DMS 273 (cell line): ENCODE results near the gene ZNF618.

ENCODE experiments used
- DNase-seq: peaks from one replicate; lab custom pipeline; 2025; ENCODE audit not compliant: unreplicated experiment; lab: John Stamatoyannopoulos, UW

The ZNF618 gene, protein sequence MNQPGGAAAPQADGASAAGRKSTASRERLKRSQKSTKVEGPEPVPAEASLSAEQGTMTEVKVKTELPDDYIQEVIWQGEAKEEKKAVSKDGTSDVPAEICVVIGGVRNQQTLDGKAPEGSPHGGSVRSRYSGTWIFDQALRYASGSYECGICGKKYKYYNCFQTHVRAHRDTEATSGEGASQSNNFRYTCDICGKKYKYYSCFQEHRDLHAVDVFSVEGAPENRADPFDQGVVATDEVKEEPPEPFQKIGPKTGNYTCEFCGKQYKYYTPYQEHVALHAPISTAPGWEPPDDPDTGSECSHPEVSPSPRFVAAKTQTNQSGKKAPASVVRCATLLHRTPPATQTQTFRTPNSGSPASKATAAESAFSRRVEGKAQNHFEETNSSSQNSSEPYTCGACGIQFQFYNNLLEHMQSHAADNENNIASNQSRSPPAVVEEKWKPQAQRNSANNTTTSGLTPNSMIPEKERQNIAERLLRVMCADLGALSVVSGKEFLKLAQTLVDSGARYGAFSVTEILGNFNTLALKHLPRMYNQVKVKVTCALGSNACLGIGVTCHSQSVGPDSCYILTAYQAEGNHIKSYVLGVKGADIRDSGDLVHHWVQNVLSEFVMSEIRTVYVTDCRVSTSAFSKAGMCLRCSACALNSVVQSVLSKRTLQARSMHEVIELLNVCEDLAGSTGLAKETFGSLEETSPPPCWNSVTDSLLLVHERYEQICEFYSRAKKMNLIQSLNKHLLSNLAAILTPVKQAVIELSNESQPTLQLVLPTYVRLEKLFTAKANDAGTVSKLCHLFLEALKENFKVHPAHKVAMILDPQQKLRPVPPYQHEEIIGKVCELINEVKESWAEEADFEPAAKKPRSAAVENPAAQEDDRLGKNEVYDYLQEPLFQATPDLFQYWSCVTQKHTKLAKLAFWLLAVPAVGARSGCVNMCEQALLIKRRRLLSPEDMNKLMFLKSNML

DNA sequence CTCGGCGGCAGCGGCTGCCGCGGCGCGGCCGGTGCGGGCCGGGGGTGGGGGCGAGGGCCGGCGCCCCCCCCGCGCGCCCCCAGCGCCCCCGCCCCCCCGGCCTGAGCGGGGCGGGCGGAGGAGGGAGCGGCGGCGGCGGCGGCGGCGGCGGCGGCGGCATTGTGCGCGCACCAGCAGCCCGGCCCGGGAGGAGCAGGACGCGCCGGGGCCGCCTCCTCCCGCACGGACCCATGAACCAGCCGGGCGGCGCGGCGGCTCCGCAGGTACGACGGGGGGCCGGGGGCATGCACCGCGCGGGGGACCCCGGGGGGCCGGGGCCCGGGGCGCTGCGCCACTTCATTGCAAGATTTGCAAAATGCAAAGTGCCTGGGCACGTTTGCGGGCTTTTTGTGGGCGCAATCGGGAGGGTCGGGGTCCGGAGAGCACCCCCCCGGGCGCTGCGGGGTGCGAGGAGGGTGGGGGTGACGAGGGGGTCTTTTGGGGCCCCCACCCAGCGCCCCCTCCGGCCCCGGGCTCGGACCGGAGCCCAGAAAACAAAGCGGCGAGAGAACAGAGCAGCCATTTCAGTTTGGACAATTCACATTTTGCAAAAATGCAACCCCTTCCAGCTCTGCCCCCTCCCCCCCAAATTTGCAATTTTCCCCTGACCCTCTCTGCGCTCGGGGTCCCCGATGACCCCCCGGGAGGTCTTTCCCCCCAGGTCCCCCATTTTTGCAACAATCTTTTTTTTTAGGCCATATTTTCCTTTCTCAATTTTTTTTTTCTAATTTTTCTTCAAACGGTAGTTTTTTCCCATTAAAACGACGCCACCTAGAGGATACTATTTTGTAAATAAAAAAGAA lies at the start of gene ZNF618:
TSS of gene ZNF618 (plus strand) at position 159 of the 842 bp plus-strand sequence. CDS start at position 231, 72 bp downstream.
- peak; percentile 70 for DNase-seq

DNA sequence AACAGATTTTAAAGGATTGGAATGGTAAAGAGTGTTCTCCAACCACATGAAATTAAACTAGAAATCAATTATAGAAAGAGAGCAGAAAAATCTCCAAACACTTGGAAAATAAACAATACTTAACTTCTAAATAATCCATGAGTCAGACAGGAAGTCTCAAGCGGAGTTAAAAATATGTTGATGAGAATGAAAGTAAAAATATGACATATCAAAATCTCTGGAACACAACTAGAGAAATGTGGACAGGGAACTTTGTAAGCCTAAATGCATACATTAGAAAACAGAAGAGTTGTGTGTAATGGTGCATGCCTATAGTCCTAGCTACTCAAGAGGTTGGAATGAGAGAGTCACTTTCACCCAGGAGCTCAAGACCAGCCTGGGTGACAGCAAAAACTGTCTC lies 47.9 kb upstream of the ZNF618 start:
- no peak for DNase-seq

DNA sequence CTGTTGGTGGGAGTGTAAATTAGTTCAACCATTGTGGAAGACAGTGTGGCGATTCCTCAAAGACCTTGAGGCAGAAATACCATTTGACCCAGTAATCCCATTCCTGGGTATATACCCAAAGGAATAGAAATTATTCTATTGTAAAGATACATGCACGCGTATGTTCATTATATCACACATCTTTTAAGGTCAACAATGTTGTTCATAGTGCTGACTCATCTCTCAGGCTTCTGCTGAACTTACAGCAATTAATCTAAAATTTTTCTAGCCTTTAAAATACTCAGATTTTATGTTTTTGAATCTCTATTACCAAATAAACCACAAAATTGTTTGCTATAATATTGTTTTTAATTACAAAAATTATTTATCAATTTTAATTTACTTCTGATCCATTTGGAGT lies 38.8 kb upstream of the ZNF618 start:
- no peak for DNase-seq

DNA sequence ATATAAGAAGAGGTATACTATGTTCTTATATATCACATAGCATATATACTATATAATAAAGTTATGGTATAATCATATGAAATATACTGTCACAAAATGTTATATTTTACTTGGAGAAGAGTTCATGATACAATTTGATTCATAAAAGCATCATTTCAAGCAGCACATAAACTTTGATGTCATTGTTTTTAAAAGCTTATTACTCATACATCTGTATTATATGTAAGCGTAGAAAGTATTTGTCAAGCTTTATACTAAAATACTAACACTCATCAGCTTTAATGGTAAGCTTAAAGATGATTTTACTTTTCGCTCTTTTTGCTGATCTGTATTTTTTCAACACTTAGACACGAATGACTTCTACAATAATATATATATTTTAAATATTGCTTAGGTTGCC lies 34.0 kb upstream of the ZNF618 start:
- no peak for DNase-seq

DNA sequence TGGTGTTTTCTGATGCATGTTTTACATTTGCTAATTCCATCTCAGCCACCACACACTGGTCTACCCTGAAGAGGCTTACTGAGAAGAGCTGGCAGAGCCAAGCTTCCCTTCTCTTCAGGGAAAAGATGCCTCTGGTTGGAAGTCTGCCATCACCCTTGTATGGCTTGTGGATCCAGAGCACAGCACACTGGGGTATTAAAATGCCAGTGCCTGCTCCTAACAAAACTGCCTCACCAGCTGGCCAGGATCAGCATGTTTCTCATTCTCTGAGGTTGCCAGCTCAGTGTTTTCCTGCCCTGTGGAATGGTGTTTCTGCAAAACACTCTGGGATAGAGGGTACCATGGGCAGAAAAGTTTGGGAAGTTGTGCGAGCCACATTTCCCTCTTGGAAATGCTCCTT lies 31.6 kb upstream of the ZNF618 start:
- DNase-seq: peak; percentile 82

DNA sequence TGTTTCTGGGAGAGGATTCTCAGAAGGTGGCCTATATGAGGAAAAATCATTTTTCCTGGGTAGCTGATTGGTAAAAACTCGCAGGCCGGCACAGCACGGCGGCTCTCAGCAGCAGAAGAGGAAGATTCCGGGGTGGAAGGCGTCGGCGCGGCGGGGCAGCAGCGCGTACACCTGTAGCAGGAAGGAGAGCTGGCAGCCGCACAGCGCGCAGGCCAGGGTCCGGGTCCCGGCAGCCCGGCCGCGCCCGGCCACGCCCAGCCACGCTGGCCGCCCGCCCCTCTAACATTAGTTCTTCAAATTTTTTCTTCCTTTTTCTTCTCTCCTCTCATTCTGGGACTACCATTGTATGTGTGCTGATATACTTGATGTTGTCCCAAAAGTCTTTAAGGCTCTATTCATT lies 24.8 kb upstream of the ZNF618 start:
- DNase-seq: no peak

DNA sequence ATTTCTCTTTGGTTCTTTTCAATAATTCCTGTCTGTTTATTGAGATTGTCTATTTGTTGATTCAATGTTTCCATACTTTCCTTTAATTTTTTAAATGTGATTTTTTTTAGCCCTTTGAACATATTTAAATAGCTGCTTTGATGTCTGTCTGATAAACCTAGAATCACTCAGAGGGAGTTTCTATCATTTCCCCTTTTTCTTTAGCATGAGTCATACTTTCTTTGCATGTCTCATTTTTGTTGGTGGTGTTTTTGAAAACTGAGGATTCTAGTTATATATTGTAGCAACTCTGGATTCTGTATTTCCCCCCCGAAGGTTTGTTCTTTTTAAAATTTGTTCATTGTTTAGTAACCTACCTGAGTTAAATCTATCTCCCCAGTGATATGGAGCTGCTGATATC lies 24.2 kb upstream of the ZNF618 start:
- no peak for DNase-seq

DNA sequence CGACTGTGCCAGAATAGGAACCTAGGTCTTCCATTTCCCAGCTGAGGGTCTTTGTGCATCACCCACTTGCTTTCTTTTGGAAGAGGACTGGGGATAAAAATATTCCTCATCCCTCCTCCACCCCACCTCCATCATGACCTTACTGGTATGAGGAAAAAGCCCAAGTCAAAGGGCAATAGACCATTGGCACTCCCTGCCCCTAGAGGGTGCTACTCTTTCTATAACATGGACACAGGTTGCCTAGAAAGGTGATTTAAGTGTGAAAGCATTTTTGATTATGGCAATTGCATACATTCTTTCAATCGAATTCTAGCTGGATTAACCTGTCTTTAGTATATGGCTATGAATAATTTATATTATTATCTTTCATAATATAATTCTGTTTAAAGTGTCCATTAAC lies 22.8 kb upstream of the ZNF618 start:
- peak; percentile 18 for DNase-seq

DNA sequence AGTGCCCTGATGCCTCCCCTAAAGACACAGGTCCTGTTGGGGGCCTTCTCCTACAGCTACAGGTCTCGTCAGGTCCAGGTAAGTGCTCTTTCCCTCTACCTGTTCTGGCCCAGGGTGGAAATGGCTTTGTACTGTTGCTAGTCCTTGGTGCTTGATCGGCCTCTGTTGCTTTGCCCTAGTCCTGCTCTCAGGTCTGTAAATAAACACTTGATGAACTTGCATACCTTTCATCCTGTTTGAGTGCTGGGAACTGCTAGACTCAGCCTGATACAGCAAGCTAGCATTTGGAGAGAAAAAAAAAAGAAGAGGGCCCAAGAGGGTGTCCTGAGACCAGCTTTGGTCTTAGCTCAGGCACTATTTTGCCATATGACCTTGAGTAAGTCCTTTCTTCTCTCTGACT lies 21.8 kb upstream of the ZNF618 start:
- DNase-seq: no peak

DNA sequence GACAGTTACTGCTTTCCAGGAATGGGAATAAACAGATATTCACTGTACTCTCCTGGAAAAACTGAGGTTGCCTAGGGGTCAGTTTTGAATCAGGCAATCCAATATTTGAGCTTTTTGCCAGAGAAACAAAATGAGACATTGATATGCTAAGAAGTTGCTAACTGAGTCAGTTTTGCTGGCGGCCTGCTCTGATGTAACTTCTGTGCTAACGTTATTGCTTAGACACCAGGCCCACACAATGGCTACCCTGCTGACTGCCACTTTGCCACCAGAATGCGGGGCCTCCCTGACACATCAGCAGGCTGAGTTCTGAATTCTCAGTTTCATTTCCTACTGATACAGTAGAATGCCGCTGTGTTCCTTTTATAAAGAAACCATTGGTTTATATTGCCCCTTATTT lies 18.2 kb upstream of the ZNF618 start:
- DNase-seq: no peak

DNA sequence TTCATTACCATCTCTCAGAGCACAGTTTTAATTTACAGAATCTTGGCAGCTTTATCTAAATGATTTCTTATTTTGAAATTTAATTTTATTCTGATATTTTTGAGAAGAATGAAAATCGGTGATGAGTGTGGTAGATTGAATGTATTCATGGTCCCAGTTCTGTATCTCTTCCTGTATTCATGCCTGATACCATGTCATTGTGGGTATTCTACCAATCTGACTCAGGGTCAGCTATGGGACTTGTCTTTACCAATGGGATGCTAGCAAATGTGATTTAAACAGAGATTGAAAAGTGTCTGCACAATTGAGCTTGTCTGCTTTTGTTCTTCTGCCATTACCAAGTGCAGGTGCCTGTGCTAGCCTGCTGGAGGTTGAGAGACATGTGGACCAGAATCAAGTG lies 17.8 kb upstream of the ZNF618 start:
- no peak for DNase-seq

DNA sequence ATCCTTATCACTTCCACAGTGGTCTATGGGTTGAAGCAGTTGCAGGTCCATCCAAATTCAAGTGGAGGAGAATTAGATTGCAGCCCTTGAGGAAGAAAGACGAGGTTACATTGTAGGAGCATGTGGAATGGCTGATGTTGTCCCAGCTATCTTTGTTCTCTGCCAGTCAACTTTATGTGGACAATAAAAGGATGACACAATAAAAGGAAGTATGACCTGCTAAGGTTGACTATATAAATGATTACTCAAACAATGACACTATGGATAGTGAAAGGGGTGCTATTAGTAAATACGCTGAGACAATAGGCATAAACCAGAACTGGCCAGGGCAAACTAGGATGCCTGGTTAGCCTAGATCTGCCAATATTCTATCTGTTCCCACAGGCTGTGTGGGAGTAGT lies 12.8 kb upstream of the ZNF618 start:
- no peak for DNase-seq

DNA sequence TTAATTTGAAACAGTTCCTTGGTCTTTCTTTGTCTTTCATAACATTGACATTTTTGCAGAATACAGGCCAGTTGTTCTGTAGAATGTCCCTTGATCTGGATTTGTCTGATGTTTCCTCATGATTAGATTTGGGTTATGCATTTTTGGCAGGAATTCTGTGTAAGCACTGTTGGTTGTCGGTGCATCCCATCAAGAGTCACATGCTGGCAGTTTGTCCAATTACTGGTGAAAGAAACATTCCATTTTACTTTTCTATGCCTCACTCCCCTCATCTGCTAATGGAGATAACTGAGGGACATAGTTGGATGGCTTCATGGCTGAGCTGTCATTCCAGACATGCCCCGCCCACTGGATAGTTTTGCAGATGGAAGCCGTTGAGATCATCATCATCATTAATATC lies 7.6 kb upstream of the ZNF618 start:
- DNase-seq: no peak

DNA sequence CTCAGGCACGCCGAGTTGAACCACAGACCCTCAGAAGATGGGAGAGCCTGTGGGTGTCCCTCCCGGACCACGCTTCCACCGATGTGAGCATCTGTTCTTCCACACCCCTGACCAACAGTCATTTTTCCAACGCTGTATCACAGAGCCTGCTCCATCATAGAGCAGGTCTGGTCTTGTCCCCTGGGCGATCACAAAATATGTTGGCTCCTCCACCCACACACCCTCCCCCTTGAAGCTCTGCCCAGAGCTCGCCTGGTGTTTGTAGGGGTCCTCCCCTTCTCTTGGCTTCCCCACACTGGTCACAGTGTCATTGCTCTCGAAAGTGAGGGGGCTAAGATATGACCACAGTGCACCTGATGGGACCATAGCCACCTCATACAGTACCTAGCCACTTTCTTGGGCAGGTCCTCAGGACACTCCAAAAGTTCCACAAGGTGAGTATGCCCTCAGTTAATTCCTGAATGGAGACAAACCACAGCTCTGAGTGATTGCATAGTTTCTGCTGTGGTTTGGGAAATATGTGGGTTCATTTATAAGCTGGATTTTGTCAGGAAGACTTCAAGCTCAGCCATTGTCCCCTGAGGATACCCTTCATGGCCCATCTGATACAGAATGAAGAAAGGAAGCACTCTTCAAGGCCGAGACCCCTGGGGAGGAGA lies 3.5 kb upstream of the ZNF618 start:
- peak; percentile 57 for DNase-seq

DNA sequence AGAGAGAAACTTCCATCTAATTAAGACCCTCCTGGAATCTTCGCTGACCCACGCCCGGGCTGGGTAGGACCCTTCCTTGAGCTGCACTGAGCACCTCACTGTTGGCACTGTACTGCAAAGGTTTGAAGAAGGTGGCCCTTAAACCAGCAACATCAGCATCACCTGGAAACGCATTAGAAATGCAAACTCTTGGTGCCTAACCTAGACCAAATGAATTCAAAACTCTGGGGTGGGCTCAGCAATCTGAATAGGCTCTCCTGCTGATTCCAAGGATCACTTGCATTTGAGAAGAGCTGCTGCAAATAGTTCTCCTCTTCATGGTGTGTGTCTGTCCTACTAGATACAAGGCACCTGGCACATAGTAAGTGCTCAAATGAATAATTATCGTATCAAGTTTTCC lies 2.7 kb upstream of the ZNF618 start:
- DNase-seq: no peak

DNA sequence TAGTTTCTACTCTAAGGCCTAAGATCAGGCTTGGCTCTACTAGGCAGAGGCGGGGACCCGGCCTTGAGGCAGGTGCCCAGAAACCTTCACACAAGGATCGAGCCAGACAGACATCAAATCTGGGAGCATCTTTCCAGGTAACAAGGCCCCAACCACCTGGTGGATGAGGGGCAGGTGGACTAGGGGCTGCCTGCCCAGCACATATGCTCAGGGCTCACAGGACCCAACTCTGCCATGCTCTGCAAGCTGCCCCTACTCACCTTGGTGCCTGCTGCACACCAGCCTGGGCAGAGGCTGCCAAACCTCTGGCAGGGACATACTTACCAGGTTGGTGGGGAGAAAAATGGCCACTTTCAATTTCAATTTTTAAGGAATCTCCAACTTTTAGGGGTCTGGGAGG lies 2.2 kb upstream of the ZNF618 start:
- DNase-seq: no peak

DNA sequence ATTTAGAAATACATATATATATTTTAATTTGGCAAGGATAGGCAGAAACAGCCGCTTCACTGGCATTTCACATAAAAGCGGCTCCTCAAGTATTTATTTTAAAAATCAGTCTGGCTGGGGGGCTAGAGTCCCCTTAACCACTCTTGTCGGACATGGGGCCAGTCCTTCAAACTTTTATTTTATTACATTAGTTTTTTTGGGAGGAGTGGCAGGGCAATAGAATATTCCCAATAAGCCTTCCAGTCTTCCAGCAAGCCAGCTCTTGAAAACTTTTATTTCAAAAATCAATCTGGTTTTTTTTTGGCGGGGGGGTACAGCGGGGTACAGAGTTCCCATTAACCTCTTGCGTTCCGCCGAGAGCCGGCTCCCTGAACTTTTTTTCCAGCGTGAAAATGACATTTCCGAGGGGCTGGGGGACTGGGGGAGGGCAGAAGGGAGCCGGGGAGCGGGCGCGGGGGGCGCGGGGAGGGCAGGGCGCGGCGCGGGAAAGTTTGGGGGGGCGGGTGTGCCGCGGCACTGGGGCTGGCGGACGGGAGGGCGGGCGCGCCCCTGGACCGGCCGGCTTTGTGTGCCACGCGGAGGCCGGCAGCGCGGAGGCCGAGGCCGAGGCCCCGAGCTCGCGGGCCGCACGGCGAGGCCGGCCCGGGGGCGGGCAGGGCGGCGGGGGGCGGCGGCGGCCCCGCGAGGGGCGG lies 504 bp upstream of the ZNF618 start:
- DNase-seq: peak; percentile 70

DNA sequence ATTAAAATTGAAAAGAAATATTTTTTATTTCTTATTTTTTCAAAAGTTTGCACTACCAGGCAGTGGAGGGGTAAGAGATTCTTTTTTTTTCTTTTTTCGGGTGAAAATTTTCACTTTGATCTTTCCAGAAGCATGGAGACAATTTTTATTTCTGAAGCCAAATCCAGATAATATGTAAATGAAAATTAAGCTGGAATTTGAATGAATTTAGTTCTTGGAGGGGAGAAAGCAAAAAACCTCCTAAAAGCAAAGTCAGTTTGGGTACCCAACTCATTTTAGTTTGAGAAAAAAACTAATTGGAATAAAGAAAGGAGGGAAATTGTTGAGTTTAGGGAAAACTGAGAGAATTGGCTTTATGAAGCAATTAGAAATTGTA lies 872 bp downstream of the ZNF618 start:
- no peak for DNase-seq

DNA sequence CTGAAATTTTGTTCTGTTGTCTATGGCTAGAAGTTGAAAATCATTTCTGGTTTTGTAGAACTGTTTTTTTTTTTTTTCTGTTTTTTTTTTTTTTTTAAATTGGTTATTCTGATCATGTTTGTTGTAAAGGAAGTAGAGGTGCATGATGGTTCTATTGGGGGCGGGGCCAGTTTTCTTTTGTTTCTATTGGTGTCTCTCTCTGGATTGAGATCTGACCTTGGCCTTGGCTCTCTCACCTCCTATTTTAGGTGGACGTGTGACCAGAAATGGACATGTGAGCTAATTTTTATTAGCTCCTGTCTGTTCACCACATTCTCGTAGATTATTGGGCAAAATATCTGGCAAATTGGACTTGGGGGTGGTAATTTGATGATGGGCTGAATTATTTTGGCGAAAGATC lies 3.2 kb downstream of the ZNF618 start:
- no peak for DNase-seq

DNA sequence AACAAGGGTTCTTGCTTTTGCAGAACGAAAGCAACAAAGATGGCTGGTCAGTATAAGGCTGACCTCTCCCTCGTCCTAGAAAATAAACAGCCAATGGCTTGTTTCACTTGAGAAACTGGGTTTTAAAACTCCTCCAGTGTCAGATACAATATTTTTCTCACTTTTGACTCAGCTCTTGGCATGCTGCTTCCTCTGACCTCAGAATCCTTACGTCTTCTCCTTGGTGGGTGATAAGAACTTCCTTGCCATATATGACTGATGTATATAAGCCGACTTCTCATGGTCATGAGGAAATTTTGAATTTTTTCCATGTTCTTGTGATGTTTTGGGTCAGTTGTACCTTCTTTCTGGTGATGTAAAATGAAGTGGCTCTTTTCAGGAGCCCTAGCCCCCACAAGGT lies 3.8 kb downstream of the ZNF618 start:
- DNase-seq: no peak
